Measurements from ENCODE around the gene MCC. TPM values are rescaled to one million over a fixed set of nuclear protein-coding genes. Genes with fewer than 3 reads are reported as not detected.
A peak's percentile ranks its signal among the peaks of the same experiment; 100 is the strongest.

The MCC gene
- total and polyA plus RNA-seq, 2 donors (not counting 1 experiment from before 2014, with no cell fraction given): 3.2 to 41.3 TPM

DNA sequence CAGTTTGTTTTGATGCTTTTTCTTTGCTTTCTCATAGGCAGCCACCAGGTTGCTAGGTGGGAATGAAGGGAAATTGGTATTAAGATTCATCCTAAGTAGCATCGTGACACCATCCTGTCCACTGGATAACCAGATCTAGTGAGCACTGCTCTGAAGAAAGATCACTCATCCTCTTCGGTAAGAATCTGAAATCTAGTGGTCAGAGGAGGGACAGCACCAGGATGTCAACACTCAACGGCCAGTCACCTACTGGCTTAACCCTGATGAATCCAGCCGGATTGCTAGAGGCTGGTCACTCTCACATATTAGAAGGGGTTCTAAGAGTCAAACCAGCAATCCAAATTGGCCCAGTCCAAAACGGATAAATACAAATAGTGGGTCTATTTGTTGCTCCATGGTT, 460.8 kb downstream of the MCC start:
- Histone ChIP-seq H3K27ac (ENCODE audit: insufficient read depth, low read length) (no peak overlapping the region), H3K9ac (ENCODE audit: insufficient read depth, low read length) (no peak overlapping the region), H3K4me1 (ENCODE audit: control insufficient read depth, extremely low read depth, insufficient read depth, low read length) (peaks cover 3% of the 10 kb centered on the region), H4K20me1 (ENCODE audit: control insufficient read depth, extremely low read depth, insufficient read depth, low read length) (no peaks in the 10 kb centered on the region), H3K27me3 (ENCODE audit: control insufficient read depth, insufficient read depth, low read length) (no peaks in the 10 kb centered on the region), H3K4me2 (ENCODE audit: extremely low read depth, insufficient read depth, low read length) (no peak overlapping the region), H2AFZ (ENCODE audit: low read length) (no peak overlapping the region), H3K36me3 (ENCODE audit: control insufficient read depth, insufficient read depth, low read length) (no peaks in the 10 kb centered on the region), H3K9me3 (ENCODE audit: control insufficient read depth, insufficient read depth, low read depth, low read length) (no peaks in the 10 kb centered on the region), H3K79me2 (ENCODE audit: control insufficient read depth, insufficient read depth, low read length) (no peaks in the 10 kb centered on the region), H3K4me3 (replicated peaks in 1 of 4; ENCODE audit: control extremely low read depth in 1 of 4, insufficient read depth in 1 of 4, low read depth in 3 of 4, low read length in 4 of 4) (no peak overlapping the region)
- DNase-seq (ENCODE audit: low read depth in 2 of 2): no peak
- no peak for TF ChIP-seq EZH2 (IDR thresholded peaks at IDR 0.05; ENCODE audit: low read length, missing control alignments)
- TF ChIP-seq CTCF (conservative IDR thresholded peaks at IDR 0.05 in 1 of 2, IDR thresholded peaks at IDR 0.05 in 1 of 2; ENCODE audit: low read depth in 1 of 2, low read length in 2 of 2): peak in 1 of 2 donors; percentile 1

GRCh38 chr5:113027015-113027414, 461.2 kb downstream of the MCC start:
- H3K4me1 ChIP-seq (ENCODE audit: control insufficient read depth, extremely low read depth, insufficient read depth, low read length): peaks cover 3% of the 10 kb centered on the region
- no peak overlapping the region for H3K9ac ChIP-seq (ENCODE audit: insufficient read depth, low read length)
- H3K27ac ChIP-seq (ENCODE audit: insufficient read depth, low read length): no peak overlapping the region
- H3K4me3 ChIP-seq (replicated peaks in 1 of 4; ENCODE audit: control extremely low read depth in 1 of 4, insufficient read depth in 1 of 4, low read depth in 3 of 4, low read length in 4 of 4): no peak overlapping the region
- no peak for DNase-seq (ENCODE audit: low read depth in 2 of 2)
- H4K20me1 ChIP-seq (ENCODE audit: control insufficient read depth, extremely low read depth, insufficient read depth, low read length): no peaks in the 10 kb centered on the region
- H3K27me3 ChIP-seq (ENCODE audit: control insufficient read depth, insufficient read depth, low read length): no peaks in the 10 kb centered on the region
- no peak for TF ChIP-seq CTCF (conservative IDR thresholded peaks at IDR 0.05 in 1 of 2, IDR thresholded peaks at IDR 0.05 in 1 of 2; ENCODE audit: low read depth in 1 of 2, low read length in 2 of 2)
- no peak for TF ChIP-seq EZH2 (IDR thresholded peaks at IDR 0.05; ENCODE audit: low read length, missing control alignments)
- no peak overlapping the region for H2AFZ ChIP-seq (ENCODE audit: low read length)
- no peaks in the 10 kb centered on the region for H3K79me2 ChIP-seq (ENCODE audit: control insufficient read depth, insufficient read depth, low read length)
- no peaks in the 10 kb centered on the region for H3K9me3 ChIP-seq (ENCODE audit: control insufficient read depth, insufficient read depth, low read depth, low read length)
- no peak overlapping the region for H3K4me2 ChIP-seq (ENCODE audit: extremely low read depth, insufficient read depth, low read length)
- H3K36me3 ChIP-seq (ENCODE audit: control insufficient read depth, insufficient read depth, low read length): no peaks in the 10 kb centered on the region

GRCh38 chr5:113026211-113026610, 462.0 kb downstream of the MCC start:
- Histone ChIP-seq H4K20me1 (ENCODE audit: control insufficient read depth, extremely low read depth, insufficient read depth, low read length) (no peaks in the 10 kb centered on the region), H3K27ac (ENCODE audit: insufficient read depth, low read length) (no peak overlapping the region), H3K9me3 (ENCODE audit: control insufficient read depth, insufficient read depth, low read depth, low read length) (no peaks in the 10 kb centered on the region), H2AFZ (ENCODE audit: low read length) (no peak overlapping the region), H3K4me1 (ENCODE audit: control insufficient read depth, extremely low read depth, insufficient read depth, low read length) (peaks cover 3% of the 10 kb centered on the region), H3K4me2 (ENCODE audit: extremely low read depth, insufficient read depth, low read length) (no peak overlapping the region), H3K27me3 (ENCODE audit: control insufficient read depth, insufficient read depth, low read length) (no peaks in the 10 kb centered on the region), H3K36me3 (ENCODE audit: control insufficient read depth, insufficient read depth, low read length) (no peaks in the 10 kb centered on the region), H3K4me3 (replicated peaks in 1 of 4; ENCODE audit: control extremely low read depth in 1 of 4, insufficient read depth in 1 of 4, low read depth in 3 of 4, low read length in 4 of 4) (no peak overlapping the region), H3K79me2 (ENCODE audit: control insufficient read depth, insufficient read depth, low read length) (no peaks in the 10 kb centered on the region), H3K9ac (ENCODE audit: insufficient read depth, low read length) (no peak overlapping the region)
- DNase-seq (ENCODE audit: low read depth in 2 of 2): no peak
- TF ChIP-seq EZH2 (IDR thresholded peaks at IDR 0.05; ENCODE audit: low read length, missing control alignments) (no peak), CTCF (conservative IDR thresholded peaks at IDR 0.05 in 1 of 2, IDR thresholded peaks at IDR 0.05 in 1 of 2; ENCODE audit: low read depth in 1 of 2, low read length in 2 of 2) (no peak)
